Gastrocnemius medialis (tissue), 4 donors: ENCODE data around the gene PIGN.

ENCODE experiments used
- CTCF ChIP-seq, 5 experiments: fragments of 450-650 bp in 3 of 5; fragments of 200-600 bp in 2 of 5; sonication (generic) in 2 of 5; IDR thresholded peaks in 4 of 5; conservative IDR thresholded peaks in 1 of 5; 1 replicate in 4 of 5; 2 replicates in 1 of 5; pipeline ENCODE4 v1.5.1; 2016 to 2019; ENCODE audit warnings: antibody characterized with exemption in 5 of 5, mild to moderate bottlenecking in 3 of 5, moderate library complexity in 3 of 5
- POLR2A ChIP-seq, 2 donors: fragments of 450-650 bp; IDR thresholded peaks; one replicate each; pipeline ENCODE4 v1.6.1; 2017; ENCODE audit warnings: antibody characterized with exemption in 2 of 2, mild to moderate bottlenecking in 2 of 2, moderate library complexity in 2 of 2

GRCh38 chr18:62107881-62108280, 79.0 kb downstream of the PIGN start:
- TF ChIP-seq CTCF (IDR thresholded peaks at IDR 0.05 in 4 of 5, conservative IDR thresholded peaks at IDR 0.05 in 1 of 5) (no peak), POLR2A (IDR thresholded peaks at IDR 0.05) (no peak)
